Spleen (tissue), 11 donors: ENCODE results near the gene ZNF695. TPM values are rescaled to one million over a fixed set of nuclear protein-coding genes. Genes with fewer than 3 reads are reported as not detected.

ENCODE experiments used
- DNase-seq: peaks from one replicate; pipeline ENCODE4 v3.0.0-alpha.2; 2020
- H3K27ac ChIP-seq, 8 donors: fragments of 200-600 bp; sonication (generic) in 7 of 8; 1 replicate in 4 of 8; 2 replicates in 4 of 8; pipeline versions ENCODE4 v1.5.0 to v1.8.0; 2016 to 2021; ENCODE audit warnings: inconsistent platforms in 4 of 8, mild to moderate bottlenecking in 4 of 8, moderate library complexity in 1 of 8
- H3K27me3 ChIP-seq, 7 donors: fragments of 200-600 bp; sonication (generic) in 6 of 7; replicated peaks in 1 of 7; 1 replicate in 4 of 7; 2 replicates in 3 of 7; pipeline versions ENCODE4 v1.5.0 to v1.8.0; 2016 to 2021; ENCODE audit warnings: inconsistent platforms in 3 of 7, mild to moderate bottlenecking in 1 of 7
- H3K36me3 ChIP-seq, 6 donors: fragments of 200-600 bp; sonication (generic) in 5 of 6; 1 replicate in 4 of 6; 2 replicates in 2 of 6; pipeline versions ENCODE4 v1.5.0 to v1.8.0; 2016 to 2021; ENCODE audit warnings: inconsistent platforms in 2 of 6
- H3K4me1 ChIP-seq, 6 donors: fragments of 200-600 bp; sonication (generic) in 5 of 6; 1 replicate in 3 of 6; 2 replicates in 3 of 6; pipeline versions ENCODE4 v1.5.0 to v1.8.0; 2016 to 2021; ENCODE audit warnings: inconsistent platforms in 3 of 6
- H3K4me3 ChIP-seq, 8 donors: fragments of 200-600 bp; sonication (generic) in 7 of 8; 1 replicate in 4 of 8; 2 replicates in 4 of 8; pipeline versions ENCODE4 v1.5.0 to v1.8.0; 2016 to 2021; ENCODE audit warnings: inconsistent platforms in 4 of 8, mild to moderate bottlenecking in 4 of 8, moderate library complexity in 2 of 8
- H3K9me3 ChIP-seq, 8 donors: fragments of 200-600 bp; sonication (generic) in 7 of 8; 1 replicate in 4 of 8; 2 replicates in 4 of 8; pipeline versions ENCODE4 v1.5.0 to v1.8.0; 2016 to 2021; ENCODE audit warnings: inconsistent platforms in 4 of 8
- POLR2A ChIP-seq, 3 donors: fragments of 450-650 bp; IDR thresholded peaks; one replicate each; pipeline ENCODE4 v1.5.1; 2017; ENCODE audit warnings: antibody characterized with exemption in 3 of 3, mild to moderate bottlenecking in 1 of 3
- POLR2AphosphoS5 ChIP-seq, 3 donors: sonication (generic); formaldehyde crosslinking; IDR thresholded peaks; one replicate each; pipeline ENCODE4 v1.5.1; 2017; ENCODE audit warnings: antibody characterized with exemption in 3 of 3
- WGBS, 5 donors: extraction: QIAGEN DNeasy Blood & Tissue Kit in 3 of 5; methylation state at CpG; one replicate each; pipeline versions ENCODE4 v1.1.5 to v1.1.7; 2013 to 2018; 5-methylcytosine and 5-hydroxymethylcytosine counted together
- intact Hi-C: fragments of 100-400 bp; cut with DNase I; formaldehyde crosslinking; loops from one replicate; pipeline ENCODE4 v1.15.0; 2023; ENCODE audit warnings: low total_unique reads
- polyA plus RNA-seq, 3 donors: library from polyadenylated mRNA; stranded (reverse); fragments of 200-250 nt; gene quantifications; one replicate each; pipeline ENCODE4 v1.2.1, GENCODE V29; 2013
- total RNA-seq, 7 donors: library from RNA; depleted of rRNA in 3 of 7; stranded (reverse); fragments of >200 nt in 3 of 7; fragmentation: NEBNext Ultra II Directional in 4 of 7; extraction: Animal tissue kit (Norgen Biotek cat#: 25700) in 4 of 7; gene quantifications; one replicate each; pipeline versions ENCODE4 v1.1.0 to v1.2.1, GENCODE V29; 2016 to 2021
- TF ChIP-seq, protein P1 (sequence below), 11 experiments: fragments of 200-600 bp in 7 of 11; fragments of 450-650 bp in 4 of 11; sonication (generic) in 4 of 11; IDR thresholded peaks in 8 of 11; conservative IDR thresholded peaks in 3 of 11; 1 replicate in 7 of 11; 2 replicates in 4 of 11; pipeline versions ENCODE4 v1.4.0 to v1.8.0; 2016 to 2021; ENCODE audit warnings: antibody characterized with exemption in 11 of 11, inconsistent platforms in 4 of 11, mild to moderate bottlenecking in 1 of 11
- donor health status: healthy with polysubstance abuse.
- donor health status: DM: no; HTN: no; CAD: no; lungs with moderate emphysema.
- donor health status: DM: no; HTN: no; CAD: no.
- donor health status: Bipolar disorder and iron deficiency.
- donor health status: healthy.
- donor health status: DM: no; HTN: no; CAD: no.
- donor health status: DM: yes; HTN: yes; CAD: no.

ZNF695 gene
- total and polyA plus RNA-seq, 10 donors: 0.13 to 1.2 (median 0.31) TPM; not detected in 4

DNA sequence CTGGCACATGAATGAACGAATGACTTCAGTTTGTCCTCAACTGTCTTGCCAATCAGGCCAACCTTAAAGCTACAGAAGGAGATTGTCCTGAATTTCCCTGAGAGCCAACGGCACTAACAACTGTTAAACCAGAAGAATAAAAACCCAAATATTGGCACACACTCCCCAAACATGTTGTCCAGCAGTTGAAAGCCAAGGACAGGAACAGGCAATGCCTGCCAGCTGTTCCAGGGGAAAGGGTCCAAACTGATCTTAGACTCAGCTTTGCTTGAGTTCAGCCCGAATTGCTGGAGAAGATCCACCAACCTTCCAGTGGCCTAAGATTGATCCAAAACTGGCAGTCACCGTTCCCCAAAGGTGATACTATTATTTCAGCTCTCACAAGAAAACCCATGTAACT, 53.7 kb downstream of the ZNF695 start:
- 71 to 87% (median 82%) methylated on average over 4 of the region's 4 CpGs for WGBS, 5 donors
- intact Hi-C loops: no loop called here
- Histone ChIP-seq H3K4me1 (no peaks in the 10 kb centered on the region), H3K36me3 (no peaks in the 10 kb centered on the region), H3K27me3 (no peaks in the 10 kb centered on the region), H3K4me3 (no peak overlapping the region), H3K27ac (peak overlapping the region in 1 of 8 donors; percentile 37), H3K9me3 (no peaks in the 10 kb centered on the region)
- no peak for DNase-seq
- TF ChIP-seq POLR2A (IDR thresholded peaks at IDR 0.05): no peak
- no peak for TF ChIP-seq POLR2AphosphoS5 (IDR thresholded peaks at IDR 0.05)
- TF ChIP-seq, protein P1, sequence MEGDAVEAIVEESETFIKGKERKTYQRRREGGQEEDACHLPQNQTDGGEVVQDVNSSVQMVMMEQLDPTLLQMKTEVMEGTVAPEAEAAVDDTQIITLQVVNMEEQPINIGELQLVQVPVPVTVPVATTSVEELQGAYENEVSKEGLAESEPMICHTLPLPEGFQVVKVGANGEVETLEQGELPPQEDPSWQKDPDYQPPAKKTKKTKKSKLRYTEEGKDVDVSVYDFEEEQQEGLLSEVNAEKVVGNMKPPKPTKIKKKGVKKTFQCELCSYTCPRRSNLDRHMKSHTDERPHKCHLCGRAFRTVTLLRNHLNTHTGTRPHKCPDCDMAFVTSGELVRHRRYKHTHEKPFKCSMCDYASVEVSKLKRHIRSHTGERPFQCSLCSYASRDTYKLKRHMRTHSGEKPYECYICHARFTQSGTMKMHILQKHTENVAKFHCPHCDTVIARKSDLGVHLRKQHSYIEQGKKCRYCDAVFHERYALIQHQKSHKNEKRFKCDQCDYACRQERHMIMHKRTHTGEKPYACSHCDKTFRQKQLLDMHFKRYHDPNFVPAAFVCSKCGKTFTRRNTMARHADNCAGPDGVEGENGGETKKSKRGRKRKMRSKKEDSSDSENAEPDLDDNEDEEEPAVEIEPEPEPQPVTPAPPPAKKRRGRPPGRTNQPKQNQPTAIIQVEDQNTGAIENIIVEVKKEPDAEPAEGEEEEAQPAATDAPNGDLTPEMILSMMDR (IDR thresholded peaks at IDR 0.05 in 8 of 11, conservative IDR thresholded peaks at IDR 0.05 in 3 of 11): no peak

DNA sequence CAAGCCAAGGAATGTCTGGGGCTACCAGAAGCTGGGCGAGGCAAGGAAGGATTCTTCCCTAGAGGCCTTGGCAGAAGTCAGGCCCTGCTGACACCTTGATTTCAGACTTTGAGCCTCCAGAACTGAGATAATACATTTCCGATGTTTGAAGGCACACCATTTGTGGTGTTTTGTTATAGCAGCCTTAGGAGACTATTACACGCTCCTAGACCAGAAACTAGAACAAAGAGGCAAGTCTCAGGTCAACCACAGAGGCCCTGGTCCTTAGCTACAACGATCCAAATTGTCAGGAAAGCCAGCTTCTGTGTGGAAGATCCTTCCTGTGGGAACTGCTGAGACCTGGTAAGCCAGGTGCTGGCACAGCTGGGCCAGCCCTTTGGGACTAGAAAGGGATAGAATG, 56.4 kb downstream of the ZNF695 start:
- Histone ChIP-seq H3K9me3 (no peaks in the 10 kb centered on the region), H3K27me3 (no peaks in the 10 kb centered on the region), H3K27ac (no peak overlapping the region), H3K36me3 (no peaks in the 10 kb centered on the region), H3K4me3 (no peak overlapping the region), H3K4me1 (no peaks in the 10 kb centered on the region)
- DNase-seq: no peak
- intact Hi-C loops: no loop called here
- WGBS, 5 donors: 79 to 92% (median 86%) methylated on average over 4 of the region's 4 CpGs
- TF ChIP-seq POLR2A (IDR thresholded peaks at IDR 0.05): no peak
- TF ChIP-seq, protein P1 (IDR thresholded peaks at IDR 0.05 in 8 of 11, conservative IDR thresholded peaks at IDR 0.05 in 3 of 11): no peak
- no peak for TF ChIP-seq POLR2AphosphoS5 (IDR thresholded peaks at IDR 0.05)

DNA sequence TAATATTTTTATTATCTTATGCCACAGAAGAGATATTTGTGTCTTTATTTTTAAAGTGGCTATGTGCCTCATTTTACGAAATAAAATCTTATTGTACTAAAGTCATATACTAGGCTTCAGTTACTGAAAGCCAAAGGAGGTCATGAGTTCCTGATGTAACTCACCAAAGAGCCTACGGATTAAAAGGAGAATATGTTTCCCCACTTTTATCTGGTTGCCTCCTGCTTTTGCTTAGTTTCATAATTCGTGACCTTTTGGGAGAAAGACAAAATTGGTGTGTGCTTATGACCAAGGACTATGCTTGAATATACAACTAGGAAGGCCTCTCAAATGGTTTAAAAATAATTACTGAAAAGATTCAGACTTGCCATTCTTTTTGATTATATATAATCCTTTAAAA, 57.9 kb downstream of the ZNF695 start:
- Histone ChIP-seq H3K27ac (no peak overlapping the region), H3K27me3 (no peaks in the 10 kb centered on the region), H3K4me1 (no peaks in the 10 kb centered on the region), H3K9me3 (no peaks in the 10 kb centered on the region), H3K4me3 (no peak overlapping the region), H3K36me3 (no peaks in the 10 kb centered on the region)
- 85 to 96% (median 89%) methylated on average over 3 of the region's 3 CpGs for WGBS, 5 donors
- TF ChIP-seq POLR2A (IDR thresholded peaks at IDR 0.05) (no peak), POLR2AphosphoS5 (IDR thresholded peaks at IDR 0.05) (no peak)
- TF ChIP-seq, protein P1 (IDR thresholded peaks at IDR 0.05 in 8 of 11, conservative IDR thresholded peaks at IDR 0.05 in 3 of 11): no peak
- DNase-seq: no peak
- intact Hi-C loops: no loop called here

DNA sequence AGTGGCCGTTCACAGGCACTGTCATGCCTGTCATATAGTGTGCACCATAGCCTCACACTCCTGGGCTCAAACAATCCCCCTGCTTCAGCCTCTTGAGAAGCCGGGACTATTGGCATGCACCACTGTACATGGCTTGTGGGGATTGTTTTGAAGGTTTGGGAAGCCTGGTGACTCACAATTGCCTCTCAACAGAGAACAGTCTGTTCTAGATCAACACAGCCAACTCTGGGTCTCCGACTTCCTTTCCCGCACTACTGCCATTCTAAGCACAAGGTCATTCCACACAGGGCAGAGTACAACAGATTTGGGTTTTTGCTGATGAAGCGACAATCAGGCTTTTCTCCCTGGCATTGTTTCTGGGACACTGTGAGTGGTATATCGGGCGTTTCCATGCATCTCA, 60.6 kb downstream of the ZNF695 start:
- Histone ChIP-seq H3K4me1 (no peaks in the 10 kb centered on the region), H3K36me3 (no peaks in the 10 kb centered on the region), H3K4me3 (no peak overlapping the region), H3K27me3 (no peaks in the 10 kb centered on the region), H3K9me3 (no peaks in the 10 kb centered on the region), H3K27ac (peak overlapping the region in 7 of 8 donors; percentile 24 to 86 (median 73))
- intact Hi-C loops: no loop called here
- WGBS, 5 donors: 74 to 92% (median 75%) methylated on average over 7 of the region's 7 CpGs
- no peak for DNase-seq
- TF ChIP-seq, protein P1 (IDR thresholded peaks at IDR 0.05 in 8 of 11, conservative IDR thresholded peaks at IDR 0.05 in 3 of 11): no peak
- TF ChIP-seq POLR2A (IDR thresholded peaks at IDR 0.05): no peak
- peak in 2 of 3 donors; percentile 33 to 88 for TF ChIP-seq POLR2AphosphoS5 (IDR thresholded peaks at IDR 0.05)
